Measurements from ENCODE around the gene RGR.

RGR gene

DNA sequence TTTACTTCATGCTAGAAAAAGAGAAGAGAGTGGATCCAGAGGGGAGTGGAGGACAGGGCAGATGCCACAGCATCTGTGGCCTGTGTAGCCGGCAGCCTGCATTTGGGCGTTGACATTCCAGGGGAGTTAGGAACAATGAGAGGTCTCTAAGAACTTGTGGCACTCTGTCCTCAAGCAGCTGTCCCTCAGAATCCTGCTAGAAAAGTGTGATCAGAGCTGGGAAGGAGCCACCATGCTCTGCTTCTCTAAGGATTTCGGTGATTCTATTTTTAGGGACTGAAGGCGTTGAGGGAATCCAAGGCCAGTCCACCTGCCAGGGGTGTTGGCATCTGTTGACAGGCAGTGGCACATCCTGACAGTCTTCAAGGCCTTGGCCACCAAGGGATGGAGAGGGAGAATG is 27.1 kb upstream of the RGR start:
- no peak overlapping the region for H4K8ac ChIP-seq (ENCODE audit: low read length)
- 85% methylated on average over 4 of the region's 4 CpGs for WGBS
- H3K27ac ChIP-seq (ENCODE audit: low read length, poor library complexity, severe bottlenecking) = no peak overlapping the region
- no peak overlapping the region for H2BK120ac ChIP-seq (ENCODE audit: low read depth, low read length)
- no peak overlapping the region for H3K4me3 ChIP-seq (ENCODE audit: insufficient read depth in 1 of 2, low read depth in 1 of 2, low read length in 2 of 2)
- no peak overlapping the region for H3K18ac ChIP-seq (ENCODE audit: low read depth in 1 of 2, low read length in 2 of 2)
- H2BK5ac ChIP-seq (ENCODE audit: low read depth, low read length, poor library complexity, severe bottlenecking) = no peak overlapping the region
- peaks cover 0 to 29% of the 10 kb centered on the region in 2 experiments for H3K27me3 ChIP-seq (ENCODE audit: control insufficient read depth in 1 of 2, insufficient read depth in 1 of 2, low read length in 2 of 2)
- peaks cover 6% of the 10 kb centered on the region for H3K9me3 ChIP-seq (ENCODE audit: control insufficient read depth, low read length)
- no peak overlapping the region for H2AFZ ChIP-seq (ENCODE audit: low read depth, low read length)
- no peak overlapping the region for H3K4ac ChIP-seq (ENCODE audit: low read depth in 1 of 2, low read length in 2 of 2)
- H3K9ac ChIP-seq (ENCODE audit: low read length) = no peak overlapping the region
- no peaks in the 10 kb centered on the region for H3K4me1 ChIP-seq (ENCODE audit: control insufficient read depth, insufficient read depth, low read depth, low read length)
- no peaks in the 10 kb centered on the region for H3K79me1 ChIP-seq (replicated peaks; ENCODE audit: low read length, poor library complexity, severe bottlenecking)
- no peak overlapping the region for H3K23ac ChIP-seq (ENCODE audit: low read length in 2 of 2)
- no peak overlapping the region for H4K91ac ChIP-seq (ENCODE audit: low read length)
- H2BK15ac ChIP-seq (ENCODE audit: low read depth, poor library complexity, severe bottlenecking) = no peak overlapping the region
- no peak overlapping the region for H3K4me2 ChIP-seq (ENCODE audit: low read length, poor library complexity, severe bottlenecking)
- DNase-seq = no peak
- no peaks in the 10 kb centered on the region for H3K36me3 ChIP-seq (ENCODE audit: control insufficient read depth in 1 of 2, insufficient read depth in 2 of 2, low read depth in 1 of 2, low read length in 2 of 2)
- H2AK5ac ChIP-seq (ENCODE audit: low read length, severe bottlenecking) = no peak overlapping the region
- H3K14ac ChIP-seq (ENCODE audit: low read length in 2 of 2) = no peak overlapping the region
- H2BK12ac ChIP-seq (ENCODE audit: low read length in 2 of 2) = no peak overlapping the region

DNA sequence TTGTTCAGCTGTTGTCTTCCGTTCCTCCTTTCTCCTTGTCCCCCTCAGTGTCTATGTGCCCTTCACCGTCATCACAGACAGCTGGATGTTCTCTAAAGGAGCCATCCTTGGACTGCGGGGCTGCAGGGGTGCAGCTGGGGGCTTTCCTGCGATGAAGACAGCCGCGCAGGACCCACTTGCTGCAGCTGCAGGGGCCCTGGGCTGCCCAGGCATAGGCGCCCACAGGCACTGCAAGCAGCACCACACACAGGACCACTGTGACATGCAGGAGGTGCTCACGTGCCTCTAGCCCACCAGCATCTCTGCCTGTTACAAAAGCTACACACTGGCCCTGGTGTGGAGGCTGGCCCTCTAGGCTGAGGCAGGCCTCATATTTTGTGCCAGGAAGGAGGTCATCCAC is 22.9 kb upstream of the RGR start:
- Histone ChIP-seq H3K9me3 (ENCODE audit: control insufficient read depth, low read length) (peaks cover 6% of the 10 kb centered on the region), H3K4me3 (ENCODE audit: insufficient read depth in 1 of 2, low read depth in 1 of 2, low read length in 2 of 2) (no peak overlapping the region), H2BK5ac (ENCODE audit: low read depth, low read length, poor library complexity, severe bottlenecking) (no peak overlapping the region), H3K4ac (ENCODE audit: low read depth in 1 of 2, low read length in 2 of 2) (no peak overlapping the region), H2AFZ (ENCODE audit: low read depth, low read length) (no peak overlapping the region), H3K27ac (ENCODE audit: low read length, poor library complexity, severe bottlenecking) (no peak overlapping the region), H3K9ac (ENCODE audit: low read length) (no peak overlapping the region), H3K79me1 (replicated peaks; ENCODE audit: low read length, poor library complexity, severe bottlenecking) (no peaks in the 10 kb centered on the region), H3K23ac (ENCODE audit: low read length in 2 of 2) (no peak overlapping the region), H3K36me3 (ENCODE audit: control insufficient read depth in 1 of 2, insufficient read depth in 2 of 2, low read depth in 1 of 2, low read length in 2 of 2) (no peaks in the 10 kb centered on the region), H3K18ac (ENCODE audit: low read depth in 1 of 2, low read length in 2 of 2) (no peak overlapping the region), H2BK12ac (ENCODE audit: low read length in 2 of 2) (no peak overlapping the region), H3K4me2 (ENCODE audit: low read length, poor library complexity, severe bottlenecking) (no peak overlapping the region), H3K4me1 (ENCODE audit: control insufficient read depth, insufficient read depth, low read depth, low read length) (no peaks in the 10 kb centered on the region), H2BK15ac (ENCODE audit: low read depth, poor library complexity, severe bottlenecking) (no peak overlapping the region), H3K14ac (ENCODE audit: low read length in 2 of 2) (no peak overlapping the region), H4K8ac (ENCODE audit: low read length) (no peak overlapping the region), H4K91ac (ENCODE audit: low read length) (no peak overlapping the region), H2BK120ac (ENCODE audit: low read depth, low read length) (no peak overlapping the region), H2AK5ac (ENCODE audit: low read length, severe bottlenecking) (no peak overlapping the region), H3K27me3 (ENCODE audit: control insufficient read depth in 1 of 2, insufficient read depth in 1 of 2, low read length in 2 of 2) (peaks cover under 1 to 7% of the 10 kb centered on the region in 2 experiments)
- WGBS = 71% methylated on average over 8 of the region's 8 CpGs
- no peak for DNase-seq

DNA sequence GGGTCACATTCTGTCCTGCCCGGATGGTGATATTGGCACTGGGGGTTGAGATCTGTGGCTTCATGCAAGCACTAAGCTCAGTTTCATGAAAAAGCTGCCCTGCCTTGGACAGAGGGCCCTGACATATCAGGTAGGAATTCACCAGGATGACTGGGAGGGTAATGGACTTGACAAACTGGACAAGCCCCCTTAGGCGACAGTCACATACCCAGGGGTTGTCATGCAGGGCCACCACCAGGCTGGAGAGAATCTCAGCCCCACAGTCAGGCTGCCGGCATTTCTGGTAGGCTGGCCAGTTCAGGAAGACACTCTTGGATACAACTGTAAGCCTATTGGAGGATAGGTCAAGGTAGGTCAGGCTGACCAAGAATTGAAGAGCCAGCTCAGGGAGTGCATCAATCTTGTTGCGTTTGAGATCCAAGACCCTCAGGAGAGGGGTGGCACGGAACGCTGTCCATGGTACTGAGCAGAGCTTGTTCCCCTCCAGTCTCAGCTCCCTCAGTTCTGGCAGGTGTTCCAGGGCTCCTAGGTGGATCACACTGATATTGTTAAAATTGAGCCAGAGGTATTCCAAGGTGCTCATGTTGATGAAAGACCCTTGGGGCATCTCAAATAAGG is 20.3 kb upstream of the RGR start:
- no peak overlapping the region for H2BK15ac ChIP-seq (ENCODE audit: low read depth, poor library complexity, severe bottlenecking)
- no peak overlapping the region for H4K91ac ChIP-seq (ENCODE audit: low read length)
- H3K14ac ChIP-seq (ENCODE audit: low read length in 2 of 2) = no peak overlapping the region
- H2BK12ac ChIP-seq (ENCODE audit: low read length in 2 of 2) = no peak overlapping the region
- DNase-seq = peak; percentile 1
- H2BK5ac ChIP-seq (ENCODE audit: low read depth, low read length, poor library complexity, severe bottlenecking) = no peak overlapping the region
- no peak overlapping the region for H3K18ac ChIP-seq (ENCODE audit: low read depth in 1 of 2, low read length in 2 of 2)
- no peak overlapping the region for H2AK5ac ChIP-seq (ENCODE audit: low read length, severe bottlenecking)
- no peak overlapping the region for H3K23ac ChIP-seq (ENCODE audit: low read length in 2 of 2)
- no peak overlapping the region for H2BK120ac ChIP-seq (ENCODE audit: low read depth, low read length)
- H2AFZ ChIP-seq (ENCODE audit: low read depth, low read length) = no peak overlapping the region
- no peak overlapping the region for H4K8ac ChIP-seq (ENCODE audit: low read length)
- H3K79me1 ChIP-seq (replicated peaks; ENCODE audit: low read length, poor library complexity, severe bottlenecking) = no peaks in the 10 kb centered on the region
- H3K4me1 ChIP-seq (ENCODE audit: control insufficient read depth, insufficient read depth, low read depth, low read length) = no peaks in the 10 kb centered on the region
- no peak overlapping the region for H3K4me2 ChIP-seq (ENCODE audit: low read length, poor library complexity, severe bottlenecking)
- H3K9ac ChIP-seq (ENCODE audit: low read length) = no peak overlapping the region
- peaks cover under 1% of the 10 kb centered on the region for H3K9me3 ChIP-seq (ENCODE audit: control insufficient read depth, low read length)
- no peak overlapping the region for H3K4ac ChIP-seq (ENCODE audit: low read depth in 1 of 2, low read length in 2 of 2)
- WGBS = 41% methylated on average over 6 of the region's 6 CpGs
- peaks cover 3 to 5% of the 10 kb centered on the region in 2 experiments for H3K27me3 ChIP-seq (ENCODE audit: control insufficient read depth in 1 of 2, insufficient read depth in 1 of 2, low read length in 2 of 2)
- H3K36me3 ChIP-seq (ENCODE audit: control insufficient read depth in 1 of 2, insufficient read depth in 2 of 2, low read depth in 1 of 2, low read length in 2 of 2) = no peaks in the 10 kb centered on the region
- no peak overlapping the region for H3K27ac ChIP-seq (ENCODE audit: low read length, poor library complexity, severe bottlenecking)
- no peak overlapping the region for H3K4me3 ChIP-seq (ENCODE audit: insufficient read depth in 1 of 2, low read depth in 1 of 2, low read length in 2 of 2)

DNA sequence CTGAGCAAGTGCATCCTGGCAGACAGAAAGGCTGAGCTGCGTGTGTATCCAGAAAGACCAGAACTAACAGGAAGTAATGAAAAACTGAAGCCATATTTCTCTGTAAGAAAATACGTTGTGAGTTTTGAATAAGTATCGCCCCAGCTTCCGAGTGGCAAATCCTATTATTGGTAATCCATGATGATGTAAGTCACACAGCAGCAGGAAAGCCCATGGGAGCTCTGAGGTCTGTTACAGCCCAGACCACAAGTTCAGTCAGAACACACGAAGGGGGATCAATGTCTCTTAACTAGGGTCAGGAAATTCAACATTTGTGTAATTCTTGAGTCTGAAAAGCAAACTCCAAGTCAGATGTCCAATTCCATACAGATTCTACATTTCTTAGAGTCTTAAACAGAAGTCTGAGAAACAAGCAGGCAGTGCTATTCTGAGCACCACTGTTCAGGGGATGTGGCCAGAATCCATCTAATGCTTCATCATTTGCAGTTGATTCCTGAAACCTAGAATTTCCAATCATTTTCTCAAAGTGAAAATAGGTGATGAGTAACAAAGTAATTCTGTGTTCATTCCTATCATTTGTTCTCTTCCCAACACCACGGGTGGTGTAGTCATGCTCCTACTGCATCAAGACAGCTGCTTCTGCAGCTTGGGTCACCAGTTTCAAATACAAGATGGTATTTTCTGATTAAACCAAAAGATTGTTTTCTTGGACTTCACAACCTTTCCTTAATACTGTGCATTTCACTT is 19.3 kb upstream of the RGR start, which contains the start of gene LRIT2:
TSS of gene LRIT2 (minus strand) at position 118 of the 747 bp plus-strand sequence. CDS start at position 94, 24 bp downstream.
- no peaks in the 10 kb centered on the region for H3K4me1 ChIP-seq (ENCODE audit: control insufficient read depth, insufficient read depth, low read depth, low read length)
- WGBS = 62% methylated on average over 5 of the region's 6 CpGs
- H2AK5ac ChIP-seq (ENCODE audit: low read length, severe bottlenecking) = no peak within 1 kb of the TSS
- no peak for DNase-seq
- H3K9ac ChIP-seq (ENCODE audit: low read length) = no peak within 1 kb of the TSS
- no peak within 1 kb of the TSS for H3K23ac ChIP-seq (ENCODE audit: low read length in 2 of 2)
- no peaks in the 10 kb centered on the region for H3K36me3 ChIP-seq (ENCODE audit: control insufficient read depth in 1 of 2, insufficient read depth in 2 of 2, low read depth in 1 of 2, low read length in 2 of 2)
- H3K27me3 ChIP-seq (ENCODE audit: control insufficient read depth in 1 of 2, insufficient read depth in 1 of 2, low read length in 2 of 2) = peaks cover 3 to 7% of the 10 kb centered on the region in 2 experiments
- H3K4me3 ChIP-seq (ENCODE audit: insufficient read depth in 1 of 2, low read depth in 1 of 2, low read length in 2 of 2) = no peak within 1 kb of the TSS
- no peaks in the 10 kb centered on the region for H3K9me3 ChIP-seq (ENCODE audit: control insufficient read depth, low read length)
- no peak within 1 kb of the TSS for H4K91ac ChIP-seq (ENCODE audit: low read length)
- no peak within 1 kb of the TSS for H4K8ac ChIP-seq (ENCODE audit: low read length)
- no peak within 1 kb of the TSS for H3K4ac ChIP-seq (ENCODE audit: low read depth in 1 of 2, low read length in 2 of 2)
- no peak within 1 kb of the TSS for H3K14ac ChIP-seq (ENCODE audit: low read length in 2 of 2)
- H2BK12ac ChIP-seq (ENCODE audit: low read length in 2 of 2) = no peak within 1 kb of the TSS
- H3K18ac ChIP-seq (ENCODE audit: low read depth in 1 of 2, low read length in 2 of 2) = no peak within 1 kb of the TSS
- no peaks in the 10 kb centered on the region for H3K79me1 ChIP-seq (replicated peaks; ENCODE audit: low read length, poor library complexity, severe bottlenecking)
- H3K4me2 ChIP-seq (ENCODE audit: low read length, poor library complexity, severe bottlenecking) = no peak within 1 kb of the TSS
- no peak within 1 kb of the TSS for H2AFZ ChIP-seq (ENCODE audit: low read depth, low read length)
- no peak within 1 kb of the TSS for H2BK120ac ChIP-seq (ENCODE audit: low read depth, low read length)
- no peak within 1 kb of the TSS for H2BK15ac ChIP-seq (ENCODE audit: low read depth, poor library complexity, severe bottlenecking)
- no peak within 1 kb of the TSS for H2BK5ac ChIP-seq (ENCODE audit: low read depth, low read length, poor library complexity, severe bottlenecking)
- no peak within 1 kb of the TSS for H3K27ac ChIP-seq (ENCODE audit: low read length, poor library complexity, severe bottlenecking)
